NCI-H2029 treated with DMSO at 0.1 percent for 48 hours (cell line): ENCODE data around the gene HRH3.

Experiments used
- DNase-seq: peaks from one replicate; lab custom pipeline; 2025; lab: John Stamatoyannopoulos, UW

The HRH3 gene

DNA sequence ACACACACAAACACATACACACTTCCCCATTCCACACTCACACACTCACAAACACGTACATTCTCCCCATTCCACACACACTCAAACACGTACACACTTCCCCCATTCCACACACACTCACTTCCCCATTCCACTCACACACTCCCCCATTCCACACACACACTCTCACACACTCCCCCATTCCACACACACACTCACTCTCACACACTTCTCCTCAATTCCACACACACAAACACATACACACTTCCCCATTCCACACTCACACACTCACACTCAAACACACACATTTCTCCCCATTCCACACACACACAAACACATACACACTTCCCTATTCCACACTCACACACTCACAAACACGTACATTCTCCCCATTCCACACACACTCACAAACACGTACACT, 9.6 kb upstream of the HRH3 start:
- DNase-seq = no peak

DNA sequence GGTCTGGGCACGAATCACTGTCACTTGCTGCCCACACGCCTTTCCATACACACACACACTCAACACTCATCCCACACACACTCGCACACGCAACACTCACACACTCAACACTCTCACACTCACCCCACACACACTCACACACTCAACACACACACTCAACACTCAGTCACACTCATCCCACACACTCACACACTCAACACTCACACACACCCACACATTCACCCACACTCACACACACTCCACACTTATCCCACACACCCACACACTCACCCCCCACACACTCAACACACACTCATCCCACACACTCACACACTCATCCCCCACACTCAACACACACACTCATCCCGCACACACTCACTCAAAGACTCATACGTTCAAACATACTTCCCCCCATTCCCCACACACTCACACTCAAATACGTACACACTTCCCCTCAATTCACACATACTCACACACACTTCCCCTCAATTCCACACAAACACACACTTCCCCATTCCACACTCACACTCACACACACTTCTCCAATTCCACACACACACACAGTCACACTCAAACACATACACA, 9.0 kb upstream of the HRH3 start:
- DNase-seq = no peak

DNA sequence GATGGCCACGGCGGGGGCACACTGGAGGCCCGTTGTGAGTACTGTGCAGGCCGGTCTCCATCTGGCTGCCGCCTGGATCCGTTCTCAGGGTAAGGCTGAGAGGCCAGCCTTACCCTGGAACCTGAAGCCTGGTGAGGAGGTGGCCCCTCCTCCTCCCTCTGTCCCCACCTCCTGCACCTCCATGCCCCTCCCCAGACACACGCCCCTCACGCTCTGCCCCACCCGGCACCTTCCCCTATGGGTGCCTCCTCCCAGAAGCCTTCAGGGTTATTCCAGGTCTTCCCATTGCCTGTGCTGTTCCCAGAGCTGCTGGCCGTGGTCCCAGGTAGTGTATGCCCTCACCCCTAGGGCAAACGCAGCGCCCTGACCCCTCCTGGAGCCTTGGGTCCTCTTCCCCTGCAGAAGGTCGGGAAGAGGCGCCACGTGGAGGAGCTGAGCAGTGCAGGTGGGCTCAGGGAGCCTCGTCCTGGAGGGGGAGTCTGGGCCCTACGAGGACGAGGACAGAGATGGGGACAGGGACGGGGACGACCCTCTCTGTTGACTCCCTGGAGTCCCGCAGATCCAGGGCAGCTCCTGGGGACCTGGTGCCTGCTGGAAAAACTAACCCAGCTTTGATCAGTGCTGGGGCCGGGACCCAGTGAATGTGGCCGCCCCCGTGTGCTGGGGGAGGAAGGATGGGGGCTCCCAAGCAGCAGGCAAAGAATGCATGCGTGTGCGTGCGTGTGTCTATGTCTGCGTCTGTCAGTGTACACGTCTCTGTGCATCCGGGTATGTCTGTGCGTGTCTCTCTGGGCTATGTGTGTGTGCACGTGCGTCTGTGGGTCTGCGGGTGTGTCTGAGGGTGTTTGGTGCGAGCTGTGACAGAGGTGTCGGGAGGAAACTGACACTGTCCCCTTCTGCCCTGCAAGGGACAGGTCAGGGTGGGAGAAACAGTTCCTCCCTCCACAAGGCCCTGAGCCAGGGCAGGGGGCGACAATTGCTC, 8.2 kb upstream of the HRH3 start:
- no peak for DNase-seq

DNA sequence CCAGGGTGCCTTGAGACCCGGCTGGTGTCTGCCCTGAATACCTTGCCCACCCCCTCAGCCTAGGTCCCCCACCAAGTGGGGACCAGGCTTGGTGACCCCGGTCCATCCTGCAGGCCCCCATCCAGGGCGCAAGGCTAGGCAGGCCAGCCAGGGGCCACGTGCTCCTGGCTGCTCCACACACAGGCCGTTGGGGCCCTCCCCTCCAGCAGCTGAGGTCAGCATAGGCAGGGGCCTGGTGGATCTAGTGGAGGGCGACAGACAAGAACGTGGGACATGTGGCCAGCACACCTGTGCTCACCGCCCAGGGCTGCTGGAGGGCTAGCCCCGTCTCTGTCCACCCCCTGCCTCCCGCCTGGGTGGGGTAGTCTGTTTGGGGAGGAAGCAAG, 7.5 kb upstream of the HRH3 start:
- DNase-seq = no peak

DNA sequence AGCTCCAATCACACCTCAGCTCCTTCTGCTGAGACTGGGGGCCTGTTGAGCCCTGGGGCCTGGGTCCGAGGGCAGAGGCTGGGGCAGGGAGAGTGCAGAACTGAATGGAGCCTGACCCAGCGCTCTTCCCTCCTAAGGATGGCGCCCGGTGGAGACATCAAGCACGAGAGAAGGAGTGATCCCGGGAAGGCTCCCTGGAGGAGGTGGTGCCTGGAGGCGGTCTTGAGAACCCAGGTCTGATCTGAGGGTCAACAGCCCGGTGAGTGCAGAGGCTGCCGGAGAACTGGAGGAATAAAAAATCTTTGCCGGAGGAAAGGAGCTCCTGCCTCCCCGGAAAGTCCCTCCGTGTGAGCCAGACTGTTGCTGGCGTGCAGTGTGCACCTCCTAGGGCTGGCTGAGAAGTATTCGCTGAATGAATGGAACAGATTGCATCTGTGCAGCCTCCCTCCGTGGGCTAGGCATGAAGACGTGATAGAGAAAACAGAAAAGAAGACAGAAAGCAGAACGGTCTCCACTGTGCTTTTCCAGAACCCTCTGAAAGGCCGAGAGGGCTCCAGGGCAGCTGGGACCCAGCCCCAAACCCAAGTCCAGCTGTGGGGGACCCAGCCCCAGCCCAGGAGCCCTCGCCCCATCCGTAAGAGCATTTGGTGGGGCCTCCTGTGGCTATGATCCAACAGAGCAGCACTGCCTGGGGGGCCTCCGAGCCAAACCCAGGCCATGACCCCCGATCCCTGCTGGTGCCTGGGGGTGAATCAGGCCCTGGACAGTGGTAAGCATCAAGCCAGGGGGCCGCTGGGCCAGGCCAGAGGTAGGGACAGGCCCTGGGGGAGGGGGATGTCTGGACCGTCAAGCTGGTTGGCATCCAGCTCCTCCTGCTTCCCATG, 6.9 kb upstream of the HRH3 start:
- DNase-seq = no peak

DNA sequence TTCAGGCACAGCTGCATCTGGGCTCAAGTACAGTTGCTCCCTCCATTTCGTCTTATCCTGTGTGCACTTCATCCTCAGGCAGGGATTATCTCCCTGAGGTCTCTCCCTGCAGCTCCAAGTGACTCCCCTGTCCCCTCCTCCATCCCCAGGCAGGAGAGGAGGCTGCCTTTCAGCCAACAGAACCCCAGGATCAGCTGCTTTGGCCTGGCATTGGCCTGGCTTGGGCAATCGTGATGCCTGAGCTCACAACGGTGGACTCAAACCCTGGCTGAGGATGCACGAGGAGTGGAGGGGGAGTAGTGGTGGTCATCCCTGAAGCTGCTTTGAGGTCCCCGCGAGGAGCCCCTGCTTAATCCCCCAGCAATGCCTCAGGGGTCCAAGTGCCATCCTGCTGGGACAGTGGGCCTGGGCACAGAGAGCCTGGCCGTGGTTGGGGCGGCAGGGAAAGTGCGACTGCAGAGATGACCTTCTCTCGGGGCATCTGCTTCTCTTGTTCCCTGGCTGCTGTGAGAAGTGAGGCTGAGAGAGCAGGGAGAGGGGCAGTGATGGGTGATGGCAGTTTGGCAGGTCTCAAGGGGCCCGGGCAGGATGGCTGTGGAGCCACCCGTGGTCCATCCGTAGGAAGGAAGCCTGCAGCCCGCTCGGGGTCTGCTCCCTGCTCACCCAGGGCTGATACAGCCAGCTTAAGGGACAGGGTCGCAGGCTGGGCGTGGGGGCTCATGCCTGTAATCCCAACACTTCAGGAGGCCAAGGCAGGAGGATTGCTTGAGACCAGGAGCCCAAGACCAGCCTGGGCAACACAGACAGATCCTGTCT, 6.0 kb upstream of the HRH3 start:
- no peak for DNase-seq

DNA sequence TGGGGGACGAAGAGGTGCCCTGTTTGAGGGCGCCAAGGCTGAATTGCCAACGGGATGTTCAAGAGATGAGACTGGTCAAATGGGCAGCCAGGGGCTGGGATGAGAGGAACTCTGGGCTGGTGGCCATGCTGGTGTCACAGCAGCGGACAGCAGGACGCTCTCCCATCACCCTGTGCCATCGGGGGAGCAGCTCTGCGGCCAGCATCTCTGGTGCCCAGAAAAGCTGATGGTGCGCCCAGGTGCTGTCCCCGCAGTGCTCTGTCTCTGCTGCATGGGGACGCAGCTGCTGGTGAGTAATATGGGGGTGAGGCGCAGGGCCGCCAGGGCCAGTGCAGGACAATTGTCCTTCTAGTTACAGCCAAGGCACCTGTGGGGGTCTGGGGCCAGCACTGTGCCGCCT, 4.9 kb upstream of the HRH3 start:
- DNase-seq = no peak

DNA sequence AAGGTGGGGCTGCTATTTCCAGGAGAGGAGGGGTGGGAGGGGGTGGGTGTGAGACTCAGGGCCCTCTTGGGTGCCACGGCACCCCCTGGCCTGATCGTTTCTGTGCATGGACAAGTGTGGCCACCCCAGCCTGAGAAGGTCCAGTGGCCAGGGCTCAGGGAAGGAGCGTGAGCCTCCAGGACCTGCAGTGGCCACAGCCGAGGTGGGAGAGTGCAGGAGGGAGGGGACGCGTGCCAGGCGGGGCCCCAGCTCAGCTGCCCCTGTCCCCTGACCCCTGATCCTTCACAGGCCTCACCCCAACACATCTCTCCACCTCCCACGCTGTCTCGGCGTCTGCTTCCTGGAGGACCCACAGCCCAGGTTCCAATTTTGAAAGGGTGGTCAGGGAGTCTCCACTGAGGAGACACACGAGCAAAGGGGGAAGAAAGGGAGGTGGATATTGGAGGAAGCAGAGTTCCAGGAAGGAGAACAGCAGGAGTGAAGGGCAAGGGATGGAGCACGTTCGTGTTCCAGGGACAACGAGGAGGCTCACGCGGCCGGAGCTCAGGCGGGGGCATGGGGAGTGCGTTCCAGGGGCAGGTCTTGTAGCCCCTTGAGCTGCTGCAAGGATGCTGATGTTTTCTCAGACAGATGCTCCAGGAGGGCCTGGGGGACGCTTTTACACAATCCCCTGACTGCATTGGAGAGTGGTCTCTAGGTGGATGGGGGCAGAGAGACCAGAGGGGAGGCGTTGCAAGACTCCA, 4.2 kb upstream of the HRH3 start:
- DNase-seq = no peak

DNA sequence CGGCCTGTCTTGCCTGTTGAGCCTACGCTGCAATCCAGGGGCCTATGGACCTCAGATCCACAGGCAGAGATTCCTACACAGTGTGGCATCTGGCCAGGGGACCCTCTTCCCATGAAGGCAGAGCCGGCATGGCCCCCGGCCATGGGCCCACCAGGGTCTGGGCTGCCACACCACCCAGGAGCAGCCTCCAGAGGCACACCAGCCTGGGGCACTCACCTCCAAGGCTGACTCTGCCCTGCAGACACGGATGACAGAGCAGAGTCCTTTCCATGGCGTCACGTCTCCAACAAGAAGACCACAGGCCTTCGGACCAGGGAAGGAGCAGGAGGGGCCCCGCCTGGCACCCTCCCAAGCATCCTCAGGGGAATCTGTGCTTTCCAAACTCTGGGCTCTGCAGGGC, 3.5 kb upstream of the HRH3 start:
- DNase-seq = no peak

DNA sequence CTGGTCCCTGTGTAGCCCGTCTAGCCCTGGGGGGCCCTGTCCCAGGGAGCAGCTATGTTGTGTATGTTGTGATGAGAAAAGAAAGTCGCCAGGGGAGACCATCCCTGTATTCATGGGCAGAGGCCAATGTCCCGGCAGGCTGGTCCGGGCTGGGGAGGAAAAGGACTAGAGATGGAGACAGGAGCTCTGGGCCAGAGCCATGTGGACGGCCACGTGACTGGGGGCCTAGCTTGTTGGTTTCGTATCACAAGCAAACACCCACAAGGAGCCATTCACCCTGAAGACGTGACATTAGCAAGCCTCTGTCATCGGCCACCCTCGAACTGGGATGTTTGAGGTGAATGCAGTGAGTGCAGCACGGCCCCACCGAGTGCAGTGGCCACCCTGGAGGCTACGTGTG, 2.9 kb upstream of the HRH3 start:
- no peak for DNase-seq

DNA sequence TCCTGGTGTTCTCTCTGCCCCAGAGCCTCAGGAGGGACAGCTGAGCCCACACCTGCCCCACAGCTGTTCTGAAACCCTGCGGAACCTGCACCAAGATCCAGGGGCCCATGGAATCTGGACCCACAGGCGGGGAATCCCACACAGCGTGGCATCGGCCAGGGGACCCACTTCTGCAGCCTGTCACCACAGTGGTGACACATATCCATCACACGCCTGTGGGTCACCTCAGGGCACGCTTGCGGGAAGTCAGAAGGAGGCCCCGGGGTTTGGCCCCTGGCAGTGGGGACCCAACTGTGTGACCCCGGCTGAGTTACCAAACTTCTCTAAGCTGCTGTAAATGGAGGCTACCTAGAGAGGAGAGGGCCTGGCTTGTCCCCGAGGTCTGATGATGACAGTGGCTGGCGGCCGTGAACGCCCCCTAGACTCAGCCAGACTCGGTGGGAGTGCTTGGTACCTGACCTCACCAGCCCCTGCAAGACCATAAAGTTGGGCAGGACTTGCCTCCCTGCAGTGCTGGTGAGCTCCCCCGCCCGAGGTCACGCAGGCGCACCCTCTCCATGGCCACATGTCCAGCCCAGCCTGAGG, 2.3 kb upstream of the HRH3 start:
- no peak for DNase-seq

DNA sequence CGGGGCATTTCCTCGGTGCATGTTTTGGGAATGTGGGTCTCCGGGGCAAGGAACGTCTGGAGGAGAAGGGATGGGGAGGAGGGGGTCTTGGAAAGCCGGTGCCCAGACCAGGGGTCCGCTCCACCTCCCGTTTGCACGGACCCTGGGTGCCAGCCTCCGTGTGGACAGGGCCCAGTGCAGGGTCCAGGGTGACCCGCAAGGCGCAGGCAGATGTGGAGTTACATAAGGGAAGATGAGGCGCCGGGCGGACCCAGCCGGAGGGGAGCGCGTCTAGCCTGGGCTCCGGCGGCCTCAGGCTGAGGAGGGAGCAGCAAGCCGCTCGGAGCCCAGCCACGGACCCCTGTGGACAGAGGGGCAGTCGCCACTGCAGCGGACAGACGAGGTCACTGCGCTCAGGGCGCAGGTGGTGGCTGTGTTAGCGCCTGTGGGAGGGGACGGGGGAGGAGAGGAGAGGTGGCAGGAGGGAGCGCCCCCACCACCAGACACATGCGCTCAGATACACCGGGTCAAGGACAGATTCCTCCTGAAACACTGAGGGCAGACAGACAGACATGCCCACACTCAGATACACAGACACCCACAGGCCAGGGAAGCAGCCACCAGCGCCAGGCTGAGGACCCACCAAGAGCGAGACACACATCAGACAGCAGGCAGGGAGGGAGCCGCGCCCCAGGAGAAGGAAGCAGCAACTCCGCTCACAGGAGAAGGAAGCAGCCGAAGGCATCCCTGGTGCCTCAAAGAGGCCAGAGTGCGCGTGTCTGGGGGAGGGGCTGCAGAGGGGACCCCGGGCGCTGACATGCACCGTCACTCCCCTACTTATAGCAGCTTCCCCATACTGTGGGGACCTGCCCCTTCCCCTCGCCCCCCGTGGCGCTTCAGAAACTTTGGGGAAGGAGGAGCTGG, 839 bp upstream of the HRH3 start:
- DNase-seq = no peak

DNA sequence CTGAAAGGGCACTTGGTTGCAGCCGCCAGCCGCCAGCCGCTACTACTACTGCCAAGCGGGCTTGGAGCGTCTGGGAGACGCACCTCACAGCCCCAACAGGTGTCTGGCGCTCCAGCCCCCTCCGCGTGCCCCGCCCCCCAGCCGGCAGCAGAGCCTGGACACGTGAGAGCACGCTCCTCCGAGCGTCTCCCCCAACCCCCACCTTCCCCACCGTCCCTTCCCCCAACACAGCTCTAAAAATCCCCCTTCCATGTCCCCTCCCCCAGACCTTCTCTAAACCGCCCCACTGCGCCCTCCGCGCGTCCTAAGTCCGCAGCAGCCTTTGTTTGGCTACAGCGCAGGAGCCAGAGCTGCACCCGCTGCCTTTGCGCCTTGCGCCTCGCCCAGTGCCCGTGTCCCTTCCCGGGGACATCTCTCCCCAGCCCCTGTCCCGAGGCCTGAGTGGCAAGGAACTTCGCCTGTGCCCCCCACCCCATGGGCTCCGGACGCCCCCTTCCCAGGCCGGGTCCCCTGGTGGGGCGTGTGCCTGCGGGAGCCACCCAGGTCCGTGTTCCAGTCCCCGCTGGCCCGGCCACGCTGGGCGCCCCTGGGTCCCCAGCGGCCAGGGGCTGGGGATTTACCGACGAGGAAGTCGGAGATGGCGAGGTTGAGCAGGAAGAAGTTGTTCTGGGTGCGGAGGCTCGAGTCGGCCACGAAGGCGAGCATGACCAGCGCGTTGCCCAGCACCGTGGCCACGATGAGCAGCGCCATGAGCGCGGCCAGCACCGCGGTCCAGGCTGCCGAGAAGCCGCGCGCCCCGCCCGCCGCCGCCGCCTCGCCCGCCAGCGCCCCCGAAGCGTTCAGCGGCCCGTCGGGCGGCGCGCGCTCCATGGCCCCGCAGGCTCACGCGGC, 732 bp downstream of the HRH3 start:
- DNase-seq = no peak

DNA sequence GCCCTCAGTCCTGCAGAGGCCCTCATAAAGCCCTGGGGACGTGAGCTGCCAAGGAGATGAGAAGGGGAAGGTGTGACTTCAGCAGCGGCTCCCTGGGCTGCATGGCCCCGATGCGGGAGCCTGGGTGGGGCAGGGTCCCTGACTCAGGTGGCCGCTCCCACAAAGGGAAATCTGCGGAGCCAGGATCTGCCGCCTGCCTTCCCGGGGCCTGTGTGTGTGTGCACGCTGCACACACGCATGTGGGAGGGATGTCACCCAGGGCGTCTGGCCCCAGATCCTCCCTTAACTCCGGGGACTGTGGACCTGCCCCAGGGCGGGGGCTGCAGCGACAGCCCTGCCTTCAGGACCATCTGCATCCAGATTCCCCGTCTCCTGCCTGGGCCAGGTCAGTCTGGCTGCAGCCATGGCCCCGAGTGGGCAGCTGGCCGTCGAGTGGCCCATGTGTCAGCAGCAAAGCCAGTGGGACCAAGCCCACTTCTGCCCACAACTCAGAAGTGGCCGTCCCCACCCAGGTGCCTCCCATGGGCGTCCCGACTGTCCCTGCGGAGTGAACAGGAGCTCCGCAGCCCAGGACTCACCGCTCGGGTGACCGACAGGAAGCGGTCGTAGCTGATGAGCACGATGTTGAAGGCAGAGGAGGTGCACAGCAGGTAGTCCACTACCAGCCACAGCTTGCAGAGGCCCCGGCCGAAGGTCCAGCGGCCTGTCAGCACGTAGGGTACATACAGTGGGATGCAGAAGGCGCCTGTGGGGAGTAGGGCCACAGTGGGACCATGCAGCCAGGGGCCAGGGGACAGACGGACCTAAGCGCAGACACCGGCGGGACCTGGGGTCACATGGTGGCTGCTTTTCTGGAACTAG, 1.9 kb downstream of the HRH3 start:
- DNase-seq = no peak

DNA sequence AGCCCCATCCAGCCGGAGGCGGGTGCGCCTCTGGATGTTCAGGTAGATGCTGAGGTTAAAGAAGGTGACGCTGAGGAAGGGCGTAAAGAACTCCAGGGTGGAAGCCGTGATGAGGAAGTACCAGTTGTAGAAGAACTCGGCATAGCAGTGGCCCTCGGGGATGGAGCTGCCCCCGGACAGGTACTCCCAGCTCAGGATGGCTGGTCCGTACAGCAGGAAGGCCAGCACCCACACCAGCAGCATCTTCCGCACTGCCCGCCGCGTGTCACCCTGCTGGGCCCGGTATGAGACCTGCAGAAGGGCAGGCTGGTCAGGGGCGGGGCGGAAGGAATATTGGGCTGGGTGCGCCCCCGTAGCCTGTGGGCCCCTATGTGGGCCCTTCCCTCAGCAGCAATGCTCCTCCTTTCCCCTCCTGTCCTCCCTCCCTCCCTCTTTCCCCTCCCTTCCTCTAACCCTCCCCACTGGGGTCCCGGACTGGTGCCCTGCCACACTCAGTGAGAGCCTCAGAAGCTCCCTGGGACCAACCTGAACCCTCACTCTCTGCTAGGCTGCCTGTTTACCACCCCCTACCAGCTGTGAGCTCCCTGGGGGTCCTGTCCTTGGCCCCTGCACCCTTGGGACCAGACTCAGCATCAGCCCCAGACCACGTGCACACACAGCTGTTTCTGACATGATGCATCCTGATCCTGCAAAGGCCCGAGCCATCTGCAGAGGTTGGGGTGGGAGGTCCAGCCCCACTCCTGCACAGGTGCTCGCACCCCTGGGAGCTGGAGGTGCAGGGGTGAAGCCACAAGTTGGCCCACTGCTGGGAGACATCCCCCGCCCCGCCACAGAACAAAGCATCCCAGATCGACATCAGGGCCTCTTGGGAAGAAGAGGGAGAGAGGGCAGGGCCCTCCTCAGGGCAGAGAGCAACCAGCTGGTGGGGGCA, 3.2 kb downstream of the HRH3 start:
- DNase-seq = no peak

DNA sequence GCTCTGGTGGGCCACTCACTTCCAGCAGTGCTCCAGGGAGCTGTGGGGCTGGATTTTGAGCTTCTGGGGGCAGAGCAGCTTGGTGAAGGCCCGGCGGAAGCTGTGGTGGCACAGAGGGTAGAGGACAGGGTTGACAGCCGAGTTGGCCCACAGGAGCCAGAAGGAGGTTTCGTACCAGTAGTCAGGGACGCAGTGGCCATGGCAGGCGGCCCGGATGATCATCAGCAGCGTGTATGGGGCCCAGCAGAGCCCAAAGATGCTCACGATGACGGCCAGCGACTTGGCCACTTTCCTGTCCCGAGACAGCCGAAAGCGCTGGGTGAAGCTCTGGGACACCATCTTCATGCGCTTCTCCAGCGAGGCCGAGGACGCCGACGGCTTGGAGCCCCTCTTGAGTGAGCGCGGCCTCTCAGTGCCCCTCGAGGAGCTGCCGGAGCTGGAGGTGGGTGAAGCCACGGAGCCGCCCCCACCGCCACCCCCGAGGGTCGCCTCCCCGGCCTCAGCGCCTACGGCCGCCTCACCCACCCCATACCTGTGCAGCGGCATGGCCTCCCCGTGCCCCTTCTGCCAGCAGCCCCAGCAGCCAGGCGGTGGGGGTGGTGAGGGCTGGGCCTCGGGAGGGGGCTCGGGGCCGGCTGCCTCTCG, 4.0 kb downstream of the HRH3 start:
- no peak for DNase-seq
